Activated CD8-positive, alpha-beta memory T cell treated with anti-CD3 and anti-CD28 coated beads for 48 hours (primary cell): Measurements from ENCODE around the gene LSP1.

Experiments used
- DNase-seq, 3 experiments: peaks; one replicate each; pipeline ENCODE4 v3.0.0-alpha.2; 2020; ENCODE audit warnings: low read depth in 2 of 3, low spot score in 2 of 3

Gene LSP1

GRCh38 chr11:1913271-1914060 lies 60.6 kb downstream of the LSP1 start:
- no peak for DNase-seq

GRCh38 chr11:1915795-1916131 lies 62.9 kb downstream of the LSP1 start:
- no peak for DNase-seq

GRCh38 chr11:1916132-1916985 lies 63.5 kb downstream of the LSP1 start:
- no peak for DNase-seq

DNA sequence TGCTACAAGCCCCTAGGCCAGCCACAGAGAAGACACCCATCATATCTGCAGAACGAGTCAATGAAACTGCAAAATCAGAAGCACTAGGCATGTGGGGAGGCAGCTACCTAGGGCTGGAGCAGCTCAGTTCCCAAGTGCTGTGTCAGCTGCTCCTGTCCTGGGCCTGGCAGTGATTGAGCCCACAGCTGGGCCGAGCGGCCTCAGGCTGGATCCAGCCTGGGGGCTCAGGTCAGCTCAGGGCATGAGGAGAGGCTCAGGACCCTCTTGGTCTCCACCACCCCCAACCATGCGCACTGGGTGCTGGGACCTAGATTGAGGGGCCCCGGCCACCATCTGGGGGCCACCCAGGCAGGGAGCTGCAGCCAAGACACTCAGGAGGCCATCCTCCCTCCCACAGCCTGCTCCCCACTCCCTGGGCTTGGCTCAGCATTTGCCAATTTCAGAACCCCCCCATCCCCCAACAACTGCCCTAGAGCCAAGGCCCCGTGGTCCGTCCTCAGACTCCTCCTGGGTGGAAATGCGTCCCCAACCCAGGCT lies 64.2 kb downstream of the LSP1 start:
- DNase-seq, result no peak

GRCh38 chr11:1917523-1918435 lies 64.9 kb downstream of the LSP1 start:
- no peak for DNase-seq

GRCh38 chr11:1918436-1919315 lies 65.8 kb downstream of the LSP1 start:
- no peak for DNase-seq

GRCh38 chr11:1919391-1920127 lies 66.7 kb downstream of the LSP1 start, which contains the start of gene TNNT3:
TSS of gene TNNT3 (plus strand) at chr11:1919703. CDS start at chr11:1922875, 3,172 bp downstream.
- DNase-seq, result no peak

- DNase-seq, result no peak
Observed at GRCh38 chr11:1920128-1920908, 67.4 kb downstream of the LSP1 start.

- DNase-seq, result no peak
Observed at GRCh38 chr11:1920909-1921573, 68.2 kb downstream of the LSP1 start.

GRCh38 chr11:1921574-1922141 lies 68.8 kb downstream of the LSP1 start:
- DNase-seq, result no peak

DNA sequence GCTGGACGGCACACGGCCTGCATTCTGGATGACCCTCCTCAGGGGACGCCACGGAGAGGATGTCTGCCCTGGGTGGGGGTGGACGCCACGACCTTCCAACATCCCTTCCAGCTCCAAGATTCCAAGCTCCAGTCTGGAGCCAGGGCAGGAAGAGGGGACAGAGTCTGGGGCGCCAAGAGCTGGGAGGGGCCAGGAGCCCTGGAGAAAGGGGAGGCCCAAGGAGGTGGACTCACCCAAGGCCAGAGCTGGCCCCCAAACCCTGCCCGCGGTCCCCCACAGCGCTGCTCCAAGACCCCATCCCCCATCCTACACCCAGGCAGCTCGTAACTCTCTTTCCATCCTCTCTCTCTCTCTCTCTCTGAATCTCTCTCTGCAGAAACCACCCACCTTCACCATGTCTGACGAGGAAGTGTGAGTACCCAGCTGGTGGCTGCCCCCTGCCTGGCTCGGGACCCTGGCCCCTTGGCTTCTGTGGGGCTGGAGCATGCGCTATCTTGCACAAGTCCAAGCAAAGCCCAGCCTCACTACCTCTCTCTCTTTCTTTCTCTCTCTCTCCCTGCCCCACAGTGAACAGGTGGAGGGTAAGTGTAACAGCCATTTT lies 69.7 kb downstream of the LSP1 start:
- no peak for DNase-seq

DNA sequence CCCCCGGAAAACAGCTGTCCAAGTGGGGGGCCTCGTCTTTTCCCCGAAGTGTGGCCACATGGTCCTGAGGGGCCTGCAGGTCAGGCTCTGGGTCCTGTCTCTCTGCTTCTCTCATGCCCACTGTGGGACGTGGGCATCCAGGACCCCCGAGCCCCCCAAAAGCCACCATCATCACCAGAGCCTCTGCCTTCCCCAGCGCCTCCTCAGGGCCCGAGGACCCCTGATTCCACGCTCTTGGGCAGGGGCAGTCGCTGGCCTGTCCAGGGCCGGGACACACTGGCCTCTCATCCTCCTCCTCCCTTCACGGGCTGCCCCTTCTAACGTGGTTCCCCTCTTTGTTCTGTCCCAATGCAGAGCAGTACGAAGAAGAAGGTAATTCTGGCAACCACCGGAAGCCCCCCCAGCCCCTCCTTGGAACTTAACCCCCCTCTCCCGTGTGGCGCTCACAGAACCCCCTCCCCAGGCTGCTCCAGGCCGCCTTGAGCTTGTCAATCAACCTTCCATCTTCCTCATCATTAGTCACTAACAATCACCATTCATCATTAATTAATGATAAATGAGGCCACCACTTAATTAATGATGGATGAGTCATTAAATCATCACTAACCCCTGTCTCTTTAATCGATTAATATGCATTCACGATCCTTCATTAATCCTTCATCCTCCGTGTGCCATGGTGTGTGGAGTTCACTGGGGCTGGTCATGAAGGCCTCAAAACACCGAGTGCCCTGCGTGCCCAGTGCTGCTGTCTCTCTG lies 70.5 kb downstream of the LSP1 start:
- no peak for DNase-seq

DNA sequence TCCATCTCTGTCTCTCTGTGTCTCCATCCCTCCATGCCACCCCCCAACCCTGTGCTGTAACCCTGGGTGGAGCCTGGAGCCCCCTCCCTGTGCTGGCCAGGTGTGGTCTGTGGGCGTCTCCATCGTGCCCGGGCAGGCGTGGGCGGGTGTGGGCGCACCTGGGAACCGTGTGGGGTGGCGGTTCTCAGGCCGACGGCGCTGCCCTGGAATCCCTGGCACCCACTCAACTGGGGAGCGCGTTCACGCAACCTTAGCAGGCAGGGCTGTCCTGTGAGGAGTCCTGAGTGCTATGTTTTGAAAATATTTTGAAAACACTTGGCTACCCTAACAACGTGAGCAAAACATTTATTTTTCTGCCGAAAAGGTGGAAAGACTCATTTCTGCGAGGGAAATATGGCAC lies 71.3 kb downstream of the LSP1 start:
- DNase-seq, result no peak

DNA sequence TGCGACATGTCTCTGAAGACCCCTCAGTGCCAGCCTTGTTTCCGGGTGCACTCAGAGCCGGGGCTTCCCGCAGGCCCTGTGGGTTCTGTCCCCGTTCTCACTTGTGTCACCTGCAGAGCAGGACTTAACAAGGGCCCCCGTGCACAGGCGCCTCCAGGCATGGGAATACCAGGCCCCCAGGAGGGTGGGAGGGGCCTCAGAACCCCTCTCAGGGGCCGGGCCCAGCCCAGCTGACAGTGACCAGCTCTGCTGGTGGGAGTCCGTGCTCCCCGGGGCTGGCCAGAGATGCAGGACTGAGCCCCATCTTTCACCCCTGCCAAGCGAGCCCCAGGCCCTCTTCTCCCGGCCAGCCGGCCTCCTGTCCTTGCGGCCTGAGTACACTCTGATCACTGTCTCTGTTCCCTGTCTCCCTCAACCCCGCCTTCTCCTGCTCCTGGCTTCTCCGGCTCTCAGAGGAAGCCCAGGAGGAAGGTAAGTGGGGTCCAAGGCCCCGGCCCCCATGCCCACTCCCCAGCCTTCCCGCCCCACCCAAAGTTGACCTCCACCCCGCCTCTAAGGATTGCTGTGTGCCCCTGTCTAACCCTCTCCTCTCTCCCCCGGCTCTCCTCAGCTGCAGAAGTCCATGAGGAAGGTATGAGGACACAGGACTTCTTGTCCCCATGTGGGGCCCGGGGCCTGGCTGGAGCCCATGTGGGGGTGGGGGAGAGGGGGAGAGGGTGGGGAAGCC lies 71.9 kb downstream of the LSP1 start:
- DNase-seq, result no peak

DNA sequence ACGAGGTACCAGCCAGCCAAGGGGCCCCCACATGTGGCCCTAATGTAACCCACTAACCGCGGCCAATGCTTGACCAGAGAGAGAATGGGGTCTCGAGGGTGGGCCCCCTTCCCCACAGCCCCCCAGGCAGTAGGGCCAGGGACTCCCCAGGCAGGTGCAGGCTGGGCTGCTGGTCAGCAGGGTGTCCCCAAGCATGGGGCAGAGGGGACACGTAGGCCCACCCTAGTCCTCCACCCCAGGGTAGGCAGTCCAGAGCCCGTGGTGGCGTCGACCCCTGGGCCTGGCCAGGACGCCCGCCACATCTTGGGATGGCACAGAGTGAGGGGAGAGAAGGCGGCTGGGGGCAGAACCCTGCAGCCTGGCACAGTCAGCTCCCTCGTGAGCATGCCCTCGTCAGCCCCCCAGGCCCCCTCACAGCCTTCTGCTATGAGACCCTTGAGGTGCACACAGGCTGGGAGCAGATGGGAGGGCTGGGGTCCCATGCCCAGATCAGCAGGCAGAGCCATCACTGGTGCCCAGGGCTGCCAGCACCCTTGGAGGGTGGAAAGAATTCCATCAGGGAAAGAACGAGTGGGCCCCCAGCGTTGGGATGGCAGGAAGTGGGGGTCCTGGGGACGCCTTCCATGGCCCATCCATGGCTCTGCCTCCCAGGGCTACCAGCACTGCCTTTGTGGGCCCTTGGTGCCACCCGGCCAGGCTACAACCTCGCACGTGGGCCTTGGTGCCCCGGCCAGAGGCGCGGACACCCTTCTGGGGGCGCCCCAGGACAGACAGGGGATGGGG lies 72.7 kb downstream of the LSP1 start:
- DNase-seq, result no peak
